Stimulated activated CD8-positive, alpha-beta memory T cell treated with anti-CD3 and anti-CD28 coated beads, Interleukin-4, amount 100 ng/mL, for 1 hour (primary cell): ENCODE results near the gene PLCL1.

Experiments used
- DNase-seq, 2 donors: peaks; one replicate each; pipeline ENCODE4 v3.0.0-alpha.2; 2020; ENCODE audit warnings: low read depth in 2 of 2, low spot score in 1 of 2

PLCL1 gene

GRCh38 chr2:197949224-197949623, 144.8 kb downstream of the PLCL1 start:
- no peak for DNase-seq

- no peak for DNase-seq
These were observed 145.6 kb downstream of the PLCL1 start for GRCh38 chr2:197950006-197950405.

DNA sequence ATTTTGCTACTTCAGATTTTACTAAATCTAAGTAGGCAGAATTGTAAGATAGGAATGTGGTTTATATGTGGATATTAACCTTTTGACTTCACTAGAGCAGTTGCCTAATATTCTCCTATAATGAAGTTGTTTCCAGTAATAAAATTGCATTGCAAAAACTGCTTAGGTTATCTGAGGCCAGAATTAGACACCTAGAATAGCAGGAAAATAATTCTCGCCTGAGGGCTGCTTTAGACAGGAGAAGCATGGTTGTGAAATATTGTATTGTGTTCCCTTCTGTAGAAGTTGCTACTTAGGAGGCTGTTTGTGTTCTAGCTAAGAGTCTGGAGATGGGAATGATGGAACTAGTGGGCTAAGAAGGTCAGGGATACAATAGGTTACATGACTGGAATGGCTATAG, 146.3 kb downstream of the PLCL1 start:
- DNase-seq = no peak

GRCh38 chr2:197952540-197953202, 148.3 kb downstream of the PLCL1 start:
- no peak for DNase-seq

DNA sequence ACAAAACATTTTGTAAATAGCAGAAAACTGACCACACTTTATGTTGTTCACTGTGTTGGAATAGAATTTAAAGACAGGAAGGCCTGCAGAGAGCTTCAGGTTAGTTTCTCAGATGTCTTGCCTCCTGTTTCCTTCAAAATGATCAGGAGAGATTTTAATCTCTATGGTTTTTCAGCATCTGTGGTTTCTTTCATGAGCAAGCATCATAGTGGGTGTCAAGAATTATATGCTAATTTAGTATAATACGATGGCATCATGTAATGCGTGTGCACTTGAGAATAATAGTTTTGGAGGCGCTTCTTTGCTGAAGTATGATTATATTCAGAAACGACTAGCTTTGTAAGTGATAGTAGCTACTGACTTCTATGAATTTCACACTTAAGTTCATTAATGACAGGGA, 149.9 kb downstream of the PLCL1 start:
- DNase-seq = no peak

- DNase-seq = no peak
These were observed 154.3 kb downstream of the PLCL1 start for GRCh38 chr2:197958592-197959150.

DNA sequence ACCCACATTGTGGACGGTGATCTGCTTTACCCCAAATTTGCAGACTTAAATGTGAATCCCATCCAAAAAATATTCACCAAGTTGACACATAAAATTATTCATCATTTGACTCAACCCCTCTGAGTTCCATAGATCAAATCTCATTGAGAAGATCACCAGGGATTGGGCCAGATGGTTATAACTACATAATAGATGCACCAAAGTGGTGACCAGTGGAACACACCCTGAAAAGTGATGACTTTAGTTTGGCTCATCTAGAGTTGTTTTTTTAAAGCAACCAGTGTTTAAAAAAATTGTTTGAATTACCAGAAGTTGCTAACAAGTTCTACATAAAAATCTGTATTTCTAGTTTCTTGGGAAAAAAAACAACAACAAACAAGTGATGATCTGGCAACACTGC, 155.0 kb downstream of the PLCL1 start:
- no peak for DNase-seq

DNA sequence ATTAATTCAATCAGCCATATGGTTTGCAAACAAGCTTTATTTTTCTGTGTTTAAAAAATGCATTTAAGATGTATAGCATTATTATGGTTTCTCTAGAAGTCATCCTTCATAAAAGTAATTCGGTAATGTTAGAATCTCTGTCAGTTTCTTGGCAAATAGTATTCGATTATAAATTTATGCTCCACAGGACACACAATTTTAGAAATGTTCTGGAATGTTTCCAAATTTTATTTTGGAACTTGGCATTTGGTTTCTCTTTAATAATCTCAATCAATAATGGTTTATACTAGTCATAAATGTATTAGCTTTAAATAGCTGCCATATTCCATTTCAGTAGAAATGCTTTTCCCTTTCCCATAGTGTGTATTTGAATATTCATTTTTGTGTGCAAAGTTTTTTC, 156.4 kb downstream of the PLCL1 start:
- DNase-seq = no peak

DNA sequence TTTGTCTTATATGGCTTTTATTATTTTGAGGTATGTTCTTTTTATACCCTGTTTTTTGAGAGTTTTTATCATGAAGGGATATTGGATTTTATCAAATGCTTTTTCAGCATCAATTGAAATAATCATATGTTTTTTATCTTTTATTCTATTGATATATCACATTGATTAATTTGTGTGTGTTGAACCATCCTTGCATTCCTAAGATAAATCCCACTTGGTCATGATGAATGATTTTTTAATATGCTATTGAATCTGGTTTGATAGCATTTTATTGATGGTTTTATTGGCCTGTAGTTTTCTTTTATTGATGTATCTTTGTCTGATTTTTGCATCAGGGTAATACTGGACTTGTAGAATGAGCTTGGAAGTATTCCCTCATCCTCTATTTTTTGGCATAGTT, 160.3 kb downstream of the PLCL1 start:
- DNase-seq = no peak

DNA sequence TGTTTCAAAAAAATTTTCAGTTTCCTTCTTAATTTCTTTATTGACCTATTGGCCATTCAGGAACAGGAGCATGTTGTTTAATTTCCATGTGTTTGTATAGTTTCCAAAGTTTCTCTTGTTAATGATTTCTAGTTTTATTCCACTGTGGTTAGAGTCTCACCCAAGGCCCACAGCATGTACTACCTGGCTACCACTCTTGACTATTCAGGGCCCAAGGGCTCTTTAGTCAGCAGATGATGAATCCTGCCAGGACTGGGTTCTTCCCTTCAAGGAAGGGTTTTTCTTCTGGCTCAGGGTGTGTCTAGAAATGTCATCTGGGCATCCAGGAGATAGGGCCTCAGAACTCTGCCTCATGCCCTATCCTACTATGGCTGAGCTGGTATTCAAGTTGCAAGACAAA, 161.4 kb downstream of the PLCL1 start:
- no peak for DNase-seq

- no peak for DNase-seq
These were observed 165.0 kb downstream of the PLCL1 start for GRCh38 chr2:197969391-197969893.

DNA sequence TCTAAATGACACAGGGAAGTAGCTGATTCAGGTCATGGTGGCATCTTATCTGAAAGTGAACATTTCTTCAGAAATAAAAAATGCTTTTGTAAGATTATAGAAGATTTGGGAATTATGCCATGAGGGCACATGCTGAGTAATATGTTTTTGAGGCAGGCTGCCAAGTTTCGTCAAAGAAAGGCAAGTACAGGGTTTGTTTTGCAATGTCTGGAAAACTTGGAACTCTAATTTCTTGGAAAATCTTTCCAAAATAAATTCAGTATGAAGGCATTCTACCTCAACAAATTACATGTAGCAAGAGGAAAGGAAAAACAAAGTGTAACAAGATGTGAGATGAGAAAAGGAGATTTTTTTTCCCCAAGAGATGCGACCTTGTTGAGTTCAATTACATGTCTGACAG, 167.7 kb downstream of the PLCL1 start:
- no peak for DNase-seq

DNA sequence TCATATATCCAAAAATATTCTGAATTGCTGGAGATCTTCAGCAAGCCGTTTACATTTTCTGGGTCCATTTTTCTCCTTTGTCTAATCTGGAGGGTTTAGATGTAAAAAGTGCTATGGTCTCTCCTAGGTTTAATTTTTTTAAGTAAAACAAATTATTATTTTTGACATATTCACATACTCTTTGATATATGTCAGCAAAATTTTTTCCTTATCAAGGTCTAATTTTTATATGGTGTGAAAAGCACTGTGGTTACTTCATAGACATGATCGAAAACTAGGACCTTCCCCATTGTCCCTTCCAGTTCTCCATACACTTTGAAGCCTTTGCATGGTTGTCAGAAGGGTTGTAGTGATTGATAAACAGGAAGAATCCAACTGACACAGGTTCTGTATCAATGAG, 168.2 kb downstream of the PLCL1 start:
- DNase-seq = no peak

GRCh38 chr2:197973772-197974171, 169.4 kb downstream of the PLCL1 start:
- no peak for DNase-seq

DNA sequence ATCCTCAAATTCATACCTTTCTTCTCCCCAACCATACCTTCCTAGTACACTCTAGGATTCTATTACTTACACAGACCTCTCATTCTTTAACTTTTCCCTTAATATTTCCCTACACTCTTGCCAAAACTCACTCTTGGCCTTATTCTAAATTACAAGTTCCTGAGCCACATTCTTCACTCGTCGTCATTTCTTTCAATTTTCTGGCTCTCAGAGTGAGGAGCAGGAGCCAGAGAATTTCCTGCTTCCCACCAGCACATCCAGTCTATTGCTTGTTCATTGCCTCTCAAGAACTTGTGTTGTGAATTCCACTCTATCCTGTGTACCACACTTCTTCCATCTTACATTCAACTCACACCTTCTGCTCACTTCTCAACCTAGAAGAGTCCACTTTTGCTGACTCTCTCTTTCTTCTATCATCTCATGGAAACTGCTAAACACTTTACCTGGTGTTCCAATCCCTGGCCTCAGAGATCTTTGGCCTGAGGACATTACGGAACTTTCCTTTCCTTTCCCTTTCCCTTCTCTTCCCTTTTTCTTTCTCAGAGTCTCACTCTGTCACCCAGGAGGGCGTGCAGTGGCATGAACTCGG, 171.6 kb downstream of the PLCL1 start:
- no peak for DNase-seq

GRCh38 chr2:197978971-197979370, 174.6 kb downstream of the PLCL1 start:
- no peak for DNase-seq

DNA sequence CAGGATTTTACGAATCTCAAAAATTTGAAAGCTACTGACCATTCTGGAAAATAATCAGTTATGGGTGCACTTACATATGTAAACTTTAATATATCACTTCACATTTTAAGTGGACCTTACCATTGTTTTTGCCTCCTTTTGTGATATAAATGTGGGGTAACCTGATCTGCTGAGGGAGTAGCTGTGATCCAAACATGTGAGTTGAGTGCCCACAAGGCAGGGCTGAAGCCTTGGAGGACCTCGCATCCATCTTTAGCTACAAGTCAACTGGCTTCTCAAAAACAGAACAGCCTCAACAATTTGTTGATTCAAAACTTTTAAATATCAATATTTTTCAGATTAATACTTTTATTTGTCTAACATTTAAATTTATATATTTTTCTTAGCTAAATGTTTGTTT, 178.2 kb downstream of the PLCL1 start:
- no peak for DNase-seq

DNA sequence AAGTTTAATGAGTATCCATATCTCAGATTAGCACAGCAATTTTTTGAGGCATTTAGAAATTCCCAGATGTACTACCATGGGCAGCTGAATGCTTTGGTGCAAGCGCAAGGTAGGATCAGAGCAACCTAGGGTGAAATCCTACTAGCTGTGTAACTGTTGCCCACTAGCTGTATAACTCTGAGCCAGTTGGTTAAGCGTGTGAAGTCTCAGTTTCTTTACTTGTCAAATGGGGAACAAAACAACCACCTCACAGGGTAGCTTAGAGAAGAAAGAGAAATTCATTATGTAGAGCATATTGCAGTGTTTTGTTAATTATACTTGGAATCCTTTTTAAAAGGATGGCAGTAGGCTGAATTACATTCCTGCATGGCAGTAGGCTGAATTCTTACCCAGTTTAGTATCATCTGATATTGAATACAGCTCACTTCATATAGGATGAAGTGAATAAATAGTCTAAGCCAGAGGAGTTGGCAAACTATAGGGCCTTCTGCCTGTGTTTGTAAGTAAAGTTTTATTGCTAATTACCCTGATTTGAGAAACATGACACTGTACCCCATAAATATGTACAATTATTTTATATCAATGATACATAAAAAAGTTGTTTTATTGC, 180.7 kb downstream of the PLCL1 start:
- no peak for DNase-seq

GRCh38 chr2:197986977-197987376, 182.6 kb downstream of the PLCL1 start:
- DNase-seq = no peak

GRCh38 chr2:197990356-197990755, 186.0 kb downstream of the PLCL1 start:
- DNase-seq = no peak

DNA sequence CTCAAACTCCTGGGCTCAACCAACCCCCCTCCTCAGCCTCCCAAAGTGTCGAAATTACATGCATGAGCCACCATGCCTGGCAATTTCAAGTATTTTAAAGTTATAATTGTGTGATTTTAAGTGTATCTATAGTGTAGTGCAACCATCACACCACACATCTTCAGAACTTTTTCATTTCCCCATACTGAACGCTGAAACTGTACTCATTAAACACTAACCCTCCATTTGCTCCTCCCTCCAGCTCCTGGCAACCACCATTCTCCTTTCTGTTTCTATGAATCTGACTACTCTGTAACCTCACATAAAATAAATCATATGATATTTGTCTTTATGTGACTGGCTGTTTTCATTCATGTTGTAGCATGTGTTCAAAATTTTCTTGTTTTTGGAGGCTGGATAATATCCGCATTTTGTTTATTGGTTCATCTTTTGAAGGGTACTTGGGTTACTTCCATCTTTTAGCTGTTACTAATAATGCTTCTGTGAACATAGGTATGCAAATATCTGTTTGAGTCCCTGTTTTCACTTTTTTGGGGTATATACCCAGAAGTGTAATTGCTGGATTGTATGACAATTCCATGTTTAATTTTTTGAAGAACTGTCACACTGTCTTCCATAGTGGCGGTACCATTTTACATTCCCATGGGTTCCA, 188.2 kb downstream of the PLCL1 start:
- DNase-seq = no peak

GRCh38 chr2:197993363-197993762, 189.0 kb downstream of the PLCL1 start:
- DNase-seq = no peak
